LoVo (cell line): ENCODE measurements around the gene AMMECR1L.
"Not testable (repeated sequence)": the region's sequence is repeated elsewhere in the genome, so short reads cannot be mapped to it uniquely, and the experiment has no call there.

Experiments used
- DNase-seq: peaks from one replicate; pipeline ENCODE4 v3.0.0-alpha.2; 2016; ENCODE audit warnings: low spot score

The AMMECR1L gene

GRCh38 chr2:127887082-127887775 is 1.5 kb upstream of the AMMECR1L start:
- DNase-seq = no peak

GRCh38 chr2:127886593-127886935 is 808 bp upstream of the AMMECR1L start:
- DNase-seq = not testable (repeated sequence)

- DNase-seq = not testable (repeated sequence)
Measured at GRCh38 chr2:127884861-127885740, 655 bp downstream of the AMMECR1L start.

GRCh38 chr2:127884436-127884835 is 1.3 kb downstream of the AMMECR1L start:
- DNase-seq = no peak

- no peak for DNase-seq
Measured at GRCh38 chr2:127879899-127880298, 5.9 kb downstream of the AMMECR1L start.

GRCh38 chr2:127877626-127878025 is 8.1 kb downstream of the AMMECR1L start:
- DNase-seq = no peak

GRCh38 chr2:127877136-127877535 is 8.6 kb downstream of the AMMECR1L start:
- no peak for DNase-seq

- DNase-seq = no peak
Measured at GRCh38 chr2:127874378-127875269, 11.1 kb downstream of the AMMECR1L start.

GRCh38 chr2:127873707-127874303 is 12.0 kb downstream of the AMMECR1L start:
- no peak for DNase-seq

- DNase-seq = no peak
Measured at GRCh38 chr2:127872354-127872753, 13.4 kb downstream of the AMMECR1L start.

- DNase-seq = no peak
Measured at GRCh38 chr2:127865926-127866325, 19.8 kb downstream of the AMMECR1L start.

GRCh38 chr2:127864877-127865276 is 20.9 kb downstream of the AMMECR1L start:
- DNase-seq = no peak

GRCh38 chr2:127862228-127862627 is 23.5 kb downstream of the AMMECR1L start:
- no peak for DNase-seq

GRCh38 chr2:127860130-127860529 is 25.6 kb downstream of the AMMECR1L start:
- no peak for DNase-seq

GRCh38 chr2:127859712-127860085 is 26.1 kb downstream of the AMMECR1L start:
- peak; percentile 29 for DNase-seq

- peak; percentile 16 for DNase-seq
Measured at GRCh38 chr2:127857265-127857808, 28.4 kb downstream of the AMMECR1L start.

GRCh38 chr2:127853671-127854070 is 32.1 kb downstream of the AMMECR1L start:
- DNase-seq = no peak

GRCh38 chr2:127852388-127852787 is 33.4 kb downstream of the AMMECR1L start:
- DNase-seq = no peak

- DNase-seq = no peak
Measured at GRCh38 chr2:127847931-127848330, 37.8 kb downstream of the AMMECR1L start.

GRCh38 chr2:127844973-127845372 is 40.8 kb downstream of the AMMECR1L start:
- no peak for DNase-seq

- DNase-seq = no peak
Measured at GRCh38 chr2:127843677-127844076, 42.1 kb downstream of the AMMECR1L start.
